MCF 10A (cell line): ENCODE data around the gene CYFIP2. TPM values are rescaled to one million over a fixed set of nuclear protein-coding genes. Genes with fewer than 3 reads are reported as not detected.
"Not testable (repeated sequence)": the region's sequence is repeated elsewhere in the genome, so short reads cannot be mapped to it uniquely, and the experiment has no call there.

Experiments
- BruUV-seq: library from RNA; stranded (reverse); fragments of 400-500 nt; replicated peaks from 2 replicates; lab custom pipeline; 2021; lab: Mats Ljungman, UMichigan
- CTCF ChIA-PET: fragments of 300-600 bp; sonication (Branson Sonifier 250); formaldehyde crosslinking; extraction: SDS; loops from one replicate; lab custom pipeline; 2021; ENCODE audit warnings: antibody characterized with exemption, inconsistent platforms; lab: Yijun Ruan, JAX
- POLR2A ChIA-PET: fragments of 300-600, 350-650 bp; sonication (Branson Sonifier 250); formaldehyde crosslinking; extraction: SDS; loops from one replicate; lab custom pipeline; 2020; ENCODE audit warnings: antibody characterized with exemption, inconsistent platforms; lab: Yijun Ruan, JAX
- DNase-seq: peaks from one replicate; pipeline ENCODE4 v3.0.0-alpha.2; 2018; ENCODE audit not compliant: unreplicated experiment
- H3K27ac Mint-ChIP-seq: one replicate; pipeline ENCODE4 v1.8.0; 2022; ENCODE audit warnings: mild to moderate bottlenecking, low read depth, mixed read lengths; ENCODE audit not compliant: unreplicated experiment
- H3K27me3 Mint-ChIP-seq: one replicate; pipeline ENCODE4 v1.8.0; 2022; ENCODE audit warnings: mixed read lengths; ENCODE audit not compliant: insufficient read depth, unreplicated experiment
- H3K36me3 Mint-ChIP-seq: one replicate; pipeline ENCODE4 v1.8.0; 2022; ENCODE audit warnings: mild to moderate bottlenecking, moderate library complexity, mixed read lengths; ENCODE audit not compliant: insufficient read depth, unreplicated experiment
- H3K4me1 Mint-ChIP-seq: one replicate; pipeline ENCODE4 v1.8.0; 2022; ENCODE audit warnings: mixed read lengths; ENCODE audit not compliant: insufficient read depth, unreplicated experiment
- H3K4me3 Mint-ChIP-seq: one replicate; pipeline ENCODE4 v1.8.0; 2022; ENCODE audit warnings: mild to moderate bottlenecking, moderate library complexity, mixed read lengths; ENCODE audit not compliant: unreplicated experiment
- H3K9me3 Mint-ChIP-seq: one replicate; pipeline ENCODE4 v1.8.0; 2022; ENCODE audit warnings: mixed read lengths; ENCODE audit not compliant: unreplicated experiment
- CTCF ChIP-seq: fragments of 200-600 bp; IDR thresholded peaks from one replicate; pipeline ENCODE4 v1.8.0; 2022; ENCODE audit warnings: antibody characterized with exemption, mild to moderate bottlenecking; ENCODE audit not compliant: unreplicated experiment
- intact Hi-C: fragments of 100-400 bp; cut with micrococcal nuclease; formaldehyde crosslinking; loops from 2 replicates; pipeline ENCODE4 v1.14.1; 2022
- total RNA-seq: library from RNA; stranded (reverse); gene quantifications from 2 replicates; pipeline ENCODE4 v1.2.3, GENCODE V29; 2022

The CYFIP2 gene
- total RNA-seq, 1 experiment from 2014 or later, result 50.8 TPM

- TF ChIP-seq CTCF, result no peak
- intact Hi-C loops, result no loop called here
- H3K27me3 Mint-ChIP-seq, result no peaks in the 10 kb centered on the region
- no peaks in the 10 kb centered on the region for H3K9me3 Mint-ChIP-seq
- ChIA-PET CTCF (interaction anchor here (2.7 kb wide), 1 partner anchor 17 kb away, joined by 16 read pairs; no protein-coding TSS in a partner anchor), POLR2A (no interaction called here)
- H3K27ac Mint-ChIP-seq, result no peak overlapping the region
- no peaks in the 10 kb centered on the region for H3K4me1 Mint-ChIP-seq
- H3K36me3 Mint-ChIP-seq, result peaks cover 5% of the 10 kb centered on the region
- BruUV-seq, result no TSS peak
- no peak overlapping the region for H3K4me3 Mint-ChIP-seq
- no peak for DNase-seq
These were observed 29.5 kb upstream of the CYFIP2 start for GRCh38 chr5:157236423-157236822.

GRCh38 chr5:157241483-157241882, 24.4 kb upstream of the CYFIP2 start:
- Mint-ChIP-seq H3K4me3 (no peak overlapping the region), H3K4me1 (no peaks in the 10 kb centered on the region), H3K27me3 (no peaks in the 10 kb centered on the region), H3K36me3 (peaks cover 5% of the 10 kb centered on the region), H3K9me3 (no peaks in the 10 kb centered on the region), H3K27ac (no peak overlapping the region)
- no peak for DNase-seq
- ChIA-PET POLR2A (no interaction called here), CTCF (interaction anchor here (0.7 to 5.4 kb wide), 2 partner anchors 12 to 18 kb away, joined by 3 to 40 read pairs; no protein-coding TSS in a partner anchor)
- no peak for TF ChIP-seq CTCF
- intact Hi-C loops, result no loop called here
- BruUV-seq, result no TSS peak

- CTCF ChIA-PET, result interaction anchor here (0.8 to 5.4 kb wide), 5 partner anchors 9 to 524 kb away, joined by 3 to 40 read pairs (median 4); no protein-coding TSS in a partner anchor
- intact Hi-C loops, H3K4me1 Mint-ChIP-seq, H3K27ac Mint-ChIP-seq, H3K27me3 Mint-ChIP-seq, H3K9me3 Mint-ChIP-seq, POLR2A ChIA-PET, H3K36me3 Mint-ChIP-seq, DNase-seq, H3K4me3 Mint-ChIP-seq, BruUV-seq: not testable (repeated sequence)
These were observed 21.2 kb upstream of the CYFIP2 start for GRCh38 chr5:157244704-157245103.

DNA sequence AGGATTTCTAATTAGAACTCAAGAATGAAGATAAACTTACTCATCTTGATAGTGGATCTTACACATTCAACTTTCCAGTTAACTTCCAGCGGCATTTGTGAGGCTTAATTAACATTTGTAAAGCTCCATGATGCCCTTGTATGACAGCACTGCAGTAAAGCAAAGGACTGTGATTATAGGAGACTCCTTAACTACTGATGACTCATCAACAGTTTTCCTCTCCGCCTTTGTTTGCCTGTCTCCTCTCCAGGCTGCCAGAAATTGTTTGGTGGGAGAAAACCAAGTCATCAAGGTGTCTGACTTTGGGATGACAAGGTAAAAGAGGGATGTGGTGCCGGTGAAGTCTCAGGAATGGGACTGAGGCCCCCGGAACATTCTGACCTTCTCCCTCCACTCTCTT, 20.4 kb upstream of the CYFIP2 start:
- CTCF ChIA-PET, result interaction anchor here (0.8 to 5.4 kb wide), 6 partner anchors 8 to 523 kb away, joined by 3 to 40 read pairs (median 4); no protein-coding TSS in a partner anchor
- BruUV-seq, result no TSS peak

More for the DNA sequence above, 20.4 kb upstream of the CYFIP2 start:
- no peaks in the 10 kb centered on the region for H3K4me1 Mint-ChIP-seq
- no peak overlapping the region for H3K4me3 Mint-ChIP-seq
- H3K27ac Mint-ChIP-seq, result no peak overlapping the region
- H3K9me3 Mint-ChIP-seq, result no peaks in the 10 kb centered on the region
- peak; percentile 47 for DNase-seq
- POLR2A ChIA-PET, result no interaction called here
- H3K36me3 Mint-ChIP-seq, result peaks cover 5% of the 10 kb centered on the region
- TF ChIP-seq CTCF, result no peak
- intact Hi-C loops, result no loop called here
- no peaks in the 10 kb centered on the region for H3K27me3 Mint-ChIP-seq
